Measurements from ENCODE around the gene MYPN. TPM values are rescaled to one million over a fixed set of nuclear protein-coding genes. Genes with fewer than 3 reads are reported as not detected.

The MYPN gene
- total RNA-seq, 3 donors from 2014 or later: 0.47 to 1.8 (median 0.93) TPM

- Histone ChIP-seq H3K4me1 (ENCODE audit: low read depth) (no peaks in the 10 kb centered on the region), H3K9me3 (no peaks in the 10 kb centered on the region)
- no peak for ATAC-seq
Observed at GRCh38 chr10:68139448-68140272, 30.4 kb downstream of the MYPN start.

GRCh38 chr10:68142761-68143160 is 33.5 kb downstream of the MYPN start:
- H3K4me1 ChIP-seq (ENCODE audit: low read depth): no peaks in the 10 kb centered on the region
- ATAC-seq: no peak
- H3K36me3 ChIP-seq (ENCODE audit: low read depth): no peaks in the 10 kb centered on the region
- TF ChIP-seq CTCF (IDR thresholded peaks at IDR 0.05): no peak
- intact Hi-C loops (cut with DNase I, micrococcal nuclease): no loop called here
- no peak for DNase-seq
- no peaks in the 10 kb centered on the region for H3K9me3 ChIP-seq
- no peak overlapping the region for H3K4me3 ChIP-seq

More at GRCh38 chr10:68139448-68140272, 30.4 kb downstream of the MYPN start:
- TF ChIP-seq CTCF (IDR thresholded peaks at IDR 0.05): no peak
- Histone ChIP-seq H3K36me3 (ENCODE audit: low read depth) (no peaks in the 10 kb centered on the region), H3K4me3 (no peak overlapping the region)
- DNase-seq: no peak
- intact Hi-C loops (cut with DNase I, micrococcal nuclease): no loop called here

GRCh38 chr10:68144709-68145108 is 35.4 kb downstream of the MYPN start:
- TF ChIP-seq CTCF (IDR thresholded peaks at IDR 0.05): no peak
- Histone ChIP-seq H3K4me1 (ENCODE audit: low read depth) (no peaks in the 10 kb centered on the region), H3K4me3 (no peak overlapping the region), H3K9me3 (no peaks in the 10 kb centered on the region), H3K36me3 (ENCODE audit: low read depth) (no peaks in the 10 kb centered on the region)
- intact Hi-C loops (cut with DNase I, micrococcal nuclease): no loop called here
- peak; percentile 96 for ATAC-seq
- no peak for DNase-seq

GRCh38 chr10:68145705-68146104 is 36.4 kb downstream of the MYPN start:
- no peaks in the 10 kb centered on the region for H3K4me1 ChIP-seq (ENCODE audit: low read depth)
- H3K9me3 ChIP-seq: no peaks in the 10 kb centered on the region
- H3K36me3 ChIP-seq (ENCODE audit: low read depth): no peaks in the 10 kb centered on the region
- TF ChIP-seq CTCF (IDR thresholded peaks at IDR 0.05): no peak
- ATAC-seq (no peak), DNase-seq (no peak)
- intact Hi-C loops (cut with DNase I, micrococcal nuclease): no loop called here
- no peak overlapping the region for H3K4me3 ChIP-seq

GRCh38 chr10:68146133-68146532 is 36.8 kb downstream of the MYPN start:
- intact Hi-C loops (cut with DNase I, micrococcal nuclease): no loop called here

More at GRCh38 chr10:68146133-68146532, 36.8 kb downstream of the MYPN start:
- no peak for ATAC-seq
- TF ChIP-seq CTCF (IDR thresholded peaks at IDR 0.05): no peak
- Histone ChIP-seq H3K4me1 (ENCODE audit: low read depth) (no peaks in the 10 kb centered on the region), H3K9me3 (no peaks in the 10 kb centered on the region), H3K4me3 (no peak overlapping the region), H3K36me3 (ENCODE audit: low read depth) (no peaks in the 10 kb centered on the region)
- no peak for DNase-seq
